Nephron progenitor cell (in vitro differentiated cells): Measurements from ENCODE around the gene PCIF1.

Source experiments
- DNase-seq: peaks from one replicate; pipeline ENCODE4 v3.0.0; 2021
- H3K27ac Mint-ChIP-seq: 2 replicates; pipeline ENCODE4 v1.8.0; 2021; ENCODE audit warnings: mild to moderate bottlenecking, moderate library complexity, mixed read lengths
- H3K27me3 Mint-ChIP-seq: 2 replicates; pipeline ENCODE4 v1.8.0; 2021; ENCODE audit warnings: mild to moderate bottlenecking, low read depth, mixed read lengths; ENCODE audit not compliant: poor library complexity
- H3K36me3 Mint-ChIP-seq: 2 replicates; pipeline ENCODE4 v1.8.0; 2021; ENCODE audit warnings: low read depth, mixed read lengths
- H3K4me1 Mint-ChIP-seq: 2 replicates; pipeline ENCODE4 v1.8.0; 2021; ENCODE audit warnings: mixed read lengths
- H3K4me3 Mint-ChIP-seq: 2 replicates; pipeline ENCODE4 v1.8.0; 2021; ENCODE audit warnings: mild to moderate bottlenecking, moderate library complexity, mixed read lengths
- H3K9me3 Mint-ChIP-seq: 2 replicates; pipeline ENCODE4 v1.8.0; 2021; ENCODE audit warnings: mild to moderate bottlenecking, moderate library complexity, mixed read lengths
- TF ChIP-seq, protein P1 (sequence below): fragments of 200-600 bp; sonication (generic); IDR thresholded peaks from 2 replicates; pipeline ENCODE4 v1.5.0; 2021; ENCODE audit warnings: antibody characterized with exemption

The PCIF1 gene

DNA sequence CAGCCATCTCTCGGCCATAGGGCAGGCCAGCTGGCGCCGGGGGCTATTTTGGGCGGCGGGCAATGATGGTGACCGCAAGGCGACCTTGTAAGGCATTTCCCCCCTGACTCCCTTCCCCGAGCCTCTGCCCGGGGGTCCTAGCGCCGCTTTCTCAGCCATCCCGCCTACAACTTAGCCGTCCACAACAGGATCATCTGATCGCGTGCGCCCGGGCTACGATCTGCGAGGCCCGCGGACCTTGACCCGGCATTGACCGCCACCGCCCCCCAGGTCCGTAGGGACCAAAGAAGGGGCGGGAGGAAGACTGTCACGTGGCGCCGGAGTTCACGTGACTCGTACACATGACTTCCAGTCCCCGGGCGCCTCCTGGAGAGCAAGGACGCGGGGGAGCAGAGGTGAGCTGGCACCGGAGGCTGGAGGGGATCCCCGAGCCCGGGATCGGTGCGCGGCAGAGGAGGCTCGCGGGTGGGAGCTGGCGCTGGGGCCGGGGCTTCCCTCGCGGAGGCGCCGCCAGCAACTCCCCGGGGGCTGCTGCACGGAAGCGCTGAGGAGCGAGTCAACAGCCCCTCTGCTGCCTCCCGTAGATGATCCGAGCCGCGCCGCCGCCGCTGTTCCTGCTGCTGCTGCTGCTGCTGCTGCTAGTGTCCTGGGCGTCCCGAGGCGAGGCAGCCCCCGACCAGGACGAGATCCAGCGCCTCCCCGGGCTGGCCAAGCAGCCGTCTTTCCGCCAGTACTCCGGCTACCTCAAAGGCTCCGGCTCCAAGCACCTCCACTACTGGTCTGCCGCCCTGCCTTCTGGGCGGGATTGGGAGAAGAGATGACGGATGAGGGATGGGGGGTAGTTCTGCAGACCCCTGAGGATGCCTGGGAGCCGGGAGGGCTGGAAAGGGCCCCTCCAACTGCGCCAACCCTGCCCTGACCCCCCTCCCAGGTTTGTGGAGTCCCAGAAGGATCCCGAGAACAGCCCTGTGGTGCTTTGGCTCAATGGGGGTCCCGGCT is 43.2 kb upstream of the PCIF1 start, which contains the start of the genes CTSA and NEURL2:
TSS of gene CTSA (plus strand) at position 351 of the 999 bp plus-strand sequence. CDS start at position 585, 234 bp downstream.
TSS of gene NEURL2 (minus strand) at position 224 of the 999 bp plus-strand sequence. CDS start at position 7, 217 bp downstream.
- H3K27me3 Mint-ChIP-seq, result peaks cover 3% of the 10 kb centered on the region
- H3K4me1 Mint-ChIP-seq, result peaks cover 24% of the 10 kb centered on the region
- peak within 1 kb of the TSS; percentile 91 for H3K4me3 Mint-ChIP-seq
- H3K36me3 Mint-ChIP-seq, result peaks cover 6% of the 10 kb centered on the region
- H3K27ac Mint-ChIP-seq, result no peak within 1 kb of the TSS
- TF ChIP-seq, protein P1, sequence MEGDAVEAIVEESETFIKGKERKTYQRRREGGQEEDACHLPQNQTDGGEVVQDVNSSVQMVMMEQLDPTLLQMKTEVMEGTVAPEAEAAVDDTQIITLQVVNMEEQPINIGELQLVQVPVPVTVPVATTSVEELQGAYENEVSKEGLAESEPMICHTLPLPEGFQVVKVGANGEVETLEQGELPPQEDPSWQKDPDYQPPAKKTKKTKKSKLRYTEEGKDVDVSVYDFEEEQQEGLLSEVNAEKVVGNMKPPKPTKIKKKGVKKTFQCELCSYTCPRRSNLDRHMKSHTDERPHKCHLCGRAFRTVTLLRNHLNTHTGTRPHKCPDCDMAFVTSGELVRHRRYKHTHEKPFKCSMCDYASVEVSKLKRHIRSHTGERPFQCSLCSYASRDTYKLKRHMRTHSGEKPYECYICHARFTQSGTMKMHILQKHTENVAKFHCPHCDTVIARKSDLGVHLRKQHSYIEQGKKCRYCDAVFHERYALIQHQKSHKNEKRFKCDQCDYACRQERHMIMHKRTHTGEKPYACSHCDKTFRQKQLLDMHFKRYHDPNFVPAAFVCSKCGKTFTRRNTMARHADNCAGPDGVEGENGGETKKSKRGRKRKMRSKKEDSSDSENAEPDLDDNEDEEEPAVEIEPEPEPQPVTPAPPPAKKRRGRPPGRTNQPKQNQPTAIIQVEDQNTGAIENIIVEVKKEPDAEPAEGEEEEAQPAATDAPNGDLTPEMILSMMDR, result no peak
- no peaks in the 10 kb centered on the region for H3K9me3 Mint-ChIP-seq
- peak; percentile 87 for DNase-seq

DNA sequence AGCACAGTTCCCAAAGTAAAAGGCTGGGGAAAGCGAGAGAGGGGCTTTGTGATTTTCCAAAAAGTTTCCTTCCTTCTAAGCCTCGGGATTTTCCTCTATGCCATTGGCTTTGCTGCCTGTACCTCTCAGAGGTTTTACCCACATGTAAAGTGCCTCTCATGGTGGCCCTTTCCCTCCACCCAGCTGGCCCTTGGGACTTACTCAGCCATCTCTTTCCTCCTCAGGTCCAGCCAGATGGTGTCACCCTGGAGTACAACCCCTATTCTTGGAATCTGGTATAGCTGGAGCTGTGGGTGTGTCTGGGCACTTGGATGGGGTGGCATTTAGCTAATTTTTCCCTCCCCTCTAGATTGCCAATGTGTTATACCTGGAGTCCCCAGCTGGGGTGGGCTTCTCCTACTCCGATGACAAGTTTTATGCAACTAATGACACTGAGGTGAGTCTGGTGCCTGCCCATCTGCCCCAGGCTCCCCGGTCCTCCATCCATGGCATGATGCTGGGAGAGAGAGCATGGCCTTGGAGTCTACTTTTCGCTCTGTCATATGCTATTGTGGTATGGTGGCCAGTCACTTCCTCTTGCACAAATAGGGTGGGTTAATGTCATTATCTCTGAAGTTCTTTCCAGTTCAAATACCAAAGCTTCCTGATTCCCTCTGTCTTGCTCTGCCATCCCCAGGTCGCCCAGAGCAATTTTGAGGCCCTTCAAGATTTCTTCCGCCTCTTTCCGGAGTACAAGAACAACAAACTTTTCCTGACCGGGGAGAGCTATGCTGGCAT is 42.2 kb upstream of the PCIF1 start:
- DNase-seq, result no peak
- TF ChIP-seq, protein P1, result no peak
- H3K36me3 Mint-ChIP-seq, result peaks cover 6% of the 10 kb centered on the region
- H3K9me3 Mint-ChIP-seq, result no peaks in the 10 kb centered on the region
- peaks cover 24% of the 10 kb centered on the region for H3K4me1 Mint-ChIP-seq
- no peak overlapping the region for H3K27ac Mint-ChIP-seq
- peak overlapping the region; percentile 91 for H3K4me3 Mint-ChIP-seq
- peaks cover 3% of the 10 kb centered on the region for H3K27me3 Mint-ChIP-seq

DNA sequence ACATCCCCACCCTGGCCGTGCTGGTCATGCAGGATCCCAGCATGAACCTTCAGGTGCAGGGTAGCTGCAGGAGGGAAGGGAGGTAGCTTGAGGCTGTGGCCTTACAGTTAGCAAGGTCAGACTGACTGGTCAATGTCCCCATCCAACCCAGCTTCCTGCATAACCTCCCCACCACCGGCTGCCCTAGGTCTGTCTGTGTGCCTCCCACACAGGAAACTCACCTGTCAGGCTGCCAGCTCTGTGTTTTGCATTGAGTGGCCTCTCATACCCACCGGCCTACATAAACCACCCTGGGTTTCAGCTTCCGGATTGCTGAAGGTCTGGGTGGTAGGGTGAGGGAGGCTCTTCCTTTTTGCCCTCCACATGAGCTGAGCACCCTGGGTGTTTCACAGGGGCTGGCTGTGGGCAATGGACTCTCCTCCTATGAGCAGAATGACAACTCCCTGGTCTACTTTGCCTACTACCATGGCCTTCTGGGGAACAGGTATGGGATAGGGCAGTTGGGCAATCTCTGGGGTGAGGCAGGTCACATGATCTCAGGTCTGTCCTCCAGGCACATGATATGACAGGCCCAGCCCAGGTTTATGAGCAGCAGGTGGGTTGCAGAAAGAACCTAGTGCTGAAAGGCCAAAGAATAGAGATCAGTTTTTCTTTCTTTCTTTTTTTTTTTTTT is 41.5 kb upstream of the PCIF1 start:
- H3K27ac Mint-ChIP-seq, result no peak overlapping the region

GRCh38 chr20:45893831-45894230 is 40.7 kb upstream of the PCIF1 start:
- H3K27ac Mint-ChIP-seq, result peak overlapping the region; percentile 10
- H3K27me3 Mint-ChIP-seq, result peaks cover 3% of the 10 kb centered on the region
- no peaks in the 10 kb centered on the region for H3K9me3 Mint-ChIP-seq
- H3K36me3 Mint-ChIP-seq, result peaks cover 11% of the 10 kb centered on the region
- no peak for DNase-seq
- peaks cover 24% of the 10 kb centered on the region for H3K4me1 Mint-ChIP-seq
- TF ChIP-seq, protein P1, result no peak
- H3K4me3 Mint-ChIP-seq, result peak overlapping the region; percentile 43

More for the DNA sequence above, 41.5 kb upstream of the PCIF1 start:
- Mint-ChIP-seq H3K4me1 (peaks cover 24% of the 10 kb centered on the region), H3K4me3 (peak overlapping the region; percentile 91), H3K27me3 (peaks cover 3% of the 10 kb centered on the region), H3K9me3 (no peaks in the 10 kb centered on the region), H3K36me3 (peaks cover 6% of the 10 kb centered on the region)
- TF ChIP-seq, protein P1, result no peak
- DNase-seq, result no peak

GRCh38 chr20:45894797-45895196 is 39.7 kb upstream of the PCIF1 start:
- Mint-ChIP-seq H3K4me3 (no peak overlapping the region), H3K27me3 (no peaks in the 10 kb centered on the region), H3K9me3 (no peaks in the 10 kb centered on the region), H3K27ac (no peak overlapping the region), H3K4me1 (peaks cover 22% of the 10 kb centered on the region), H3K36me3 (peaks cover 15% of the 10 kb centered on the region)
- TF ChIP-seq, protein P1, result no peak
- DNase-seq, result no peak
